H1 (cell line): Measurements from ENCODE around the gene VWA3B. TPM values are rescaled to one million over a fixed set of nuclear protein-coding genes. Genes with fewer than 3 reads are reported as not detected.

Source experiments
- CTCF ChIA-PET: fragments of 300-600 bp; sonication (Branson Sonifier 250); formaldehyde crosslinking; loops from one replicate; lab custom pipeline; 2021; ENCODE audit not compliant: partially characterized antibody; lab: Charles Lee
- POLR2A ChIA-PET: fragments of 300-600 bp; sonication (Branson Sonifier 250); formaldehyde crosslinking; loops from one replicate; lab custom pipeline; 2021; ENCODE audit warnings: inconsistent platforms; ENCODE audit not compliant: partially characterized antibody; lab: Charles Lee
- DNase-seq, 2 experiments: peaks; one replicate each; pipeline versions ENCODE4 v3.0.0 to v3.0.0-alpha.2; 2010 to 2022; ENCODE audit warnings: low spot score in 2 of 2, low read depth in 1 of 2, mixed read lengths in 1 of 2
- FAIRE-seq: peaks from 2 replicates; lab custom pipeline; 2011; peaks lifted over from hg19 to GRCh38; lab: Jason Lieb, UNC
- H2AFZ ChIP-seq: 2 replicates; pipeline ENCODE4 v1.8.1; 2012; ENCODE audit warnings: low read length, inconsistent platforms
- H2AK5ac ChIP-seq: 2 replicates; pipeline ENCODE4 v1.6.1; 2013; ENCODE audit warnings: low read depth, low read length
- H2BK120ac ChIP-seq: replicated peaks from 2 replicates; pipeline ENCODE3; 2013; ENCODE audit warnings: low read depth, low read length, inconsistent platforms
- H2BK12ac ChIP-seq: 2 replicates; pipeline ENCODE4 v1.6.1; 2013; ENCODE audit warnings: low read depth, low read length
- H2BK15ac ChIP-seq: 2 replicates; pipeline ENCODE4 v1.6.1; 2013; ENCODE audit warnings: low read length
- H2BK20ac ChIP-seq: 2 replicates; pipeline ENCODE4 v1.6.1; 2013; ENCODE audit warnings: low read length
- H2BK5ac ChIP-seq: 2 replicates; pipeline ENCODE4 v1.6.1; 2013; ENCODE audit warnings: low read depth, low read length
- H3K14ac ChIP-seq: 2 replicates; pipeline ENCODE4 v1.6.1; 2013; ENCODE audit warnings: inconsistent platforms; ENCODE audit not compliant: insufficient read length
- H3K18ac ChIP-seq: 2 replicates; pipeline ENCODE4 v1.6.1; 2013; ENCODE audit warnings: low read length; ENCODE audit errors: extremely low read depth
- H3K23ac ChIP-seq: 2 replicates; pipeline ENCODE4 v1.6.1; 2013; ENCODE audit warnings: inconsistent platforms; ENCODE audit not compliant: insufficient read length
- H3K23me2 ChIP-seq: 2 replicates; pipeline ENCODE4 v1.6.1; 2013; ENCODE audit warnings: low read depth, low read length
- H3K27ac ChIP-seq: 2 replicates; pipeline ENCODE4 v1.6.1; 2011; ENCODE audit warnings: low read depth, low read length, inconsistent platforms
- H3K27me3 ChIP-seq, 4 experiments: replicated peaks in 1 of 4; 1 replicate in 1 of 4; 2 replicates in 3 of 4; pipeline versions ENCODE4 v1.6.1 to v1.8.1; 2011 to 2013; ENCODE audit warnings: low read length in 3 of 4, mild to moderate bottlenecking in 3 of 4, inconsistent platforms in 2 of 4, mixed read lengths in 2 of 4, moderate library complexity in 1 of 4; ENCODE audit not compliant: control insufficient read depth in 3 of 4, insufficient read depth in 3 of 4; ENCODE audit errors: extremely low read depth in 1 of 4
- H3K36me3 ChIP-seq, 4 experiments: 2 replicates each; pipeline versions ENCODE4 v1.6.1 to v1.8.1; 2011 to 2013; ENCODE audit warnings: mild to moderate bottlenecking in 4 of 4, low read length in 3 of 4, moderate library complexity in 2 of 4, control low read depth in 1 of 4, inconsistent platforms in 1 of 4; ENCODE audit not compliant: insufficient read depth in 4 of 4, control insufficient read depth in 2 of 4
- H3K4ac ChIP-seq: replicated peaks from 2 replicates; pipeline ENCODE3; 2013; ENCODE audit warnings: low read length, low read depth, mixed read lengths, inconsistent platforms; ENCODE audit not compliant: insufficient read length
- H3K4me1 ChIP-seq, 4 experiments: replicated peaks in 1 of 4; 1 replicate in 1 of 4; 2 replicates in 3 of 4; pipeline versions ENCODE4 v1.6.1 to v1.8.1; 2011 to 2013; ENCODE audit warnings: low read length in 3 of 4, inconsistent platforms in 2 of 4, mixed read lengths in 1 of 4; ENCODE audit not compliant: insufficient read depth in 4 of 4, control insufficient read depth in 3 of 4
- H3K4me2 ChIP-seq, 2 experiments: 2 replicates each; pipeline versions ENCODE4 v1.6.1 to v1.8.1; 2011 to 2013; ENCODE audit warnings: low read depth in 2 of 2, low read length in 2 of 2, control low read depth in 1 of 2, inconsistent platforms in 1 of 2, mild to moderate bottlenecking in 1 of 2; ENCODE audit not compliant: insufficient read depth in 1 of 2
- H3K4me3 ChIP-seq, 4 experiments: fragments of 200-600, 300-600 bp in 1 of 4; sonication (generic), shearing (Covaris generic), sonication (Bioruptor Twin) in 1 of 4; 2 replicates each; pipeline versions ENCODE4 v1.5.1 to v1.8.1; 2011 to 2016; ENCODE audit warnings: low read length in 4 of 4, low read depth in 3 of 4, control low read depth in 2 of 4, inconsistent platforms in 2 of 4, mild to moderate bottlenecking in 2 of 4, mixed read lengths in 1 of 4, moderate library complexity in 1 of 4; ENCODE audit not compliant: insufficient read depth in 2 of 4; ENCODE audit errors: extremely low read depth in 1 of 4
- H3K56ac ChIP-seq: replicated peaks from 2 replicates; pipeline ENCODE3; 2013; ENCODE audit warnings: low read depth, mild to moderate bottlenecking, mixed read lengths, low read length, inconsistent platforms; ENCODE audit not compliant: insufficient read length
- H3K79me1 ChIP-seq: 2 replicates; pipeline ENCODE4 v1.6.1; 2013; ENCODE audit warnings: low read depth, low read length, control low read depth
- H3K79me2 ChIP-seq, 2 experiments: 2 replicates each; pipeline versions ENCODE4 v1.6.1 to v1.8.1; 2012 to 2013; ENCODE audit warnings: low read length in 2 of 2, mild to moderate bottlenecking in 2 of 2, inconsistent platforms in 1 of 2; ENCODE audit not compliant: insufficient read depth in 2 of 2, control insufficient read depth in 1 of 2
- H3K9ac ChIP-seq, 4 experiments: replicated peaks in 1 of 4; 1 replicate in 1 of 4; 2 replicates in 3 of 4; pipeline versions ENCODE4 v1.6.1 to v1.8.1; 2011 to 2013; ENCODE audit warnings: low read depth in 3 of 4, low read length in 3 of 4, control low read depth in 2 of 4, mild to moderate bottlenecking in 2 of 4, moderate library complexity in 2 of 4, inconsistent platforms in 1 of 4; ENCODE audit errors: extremely low read depth in 1 of 4
- H3K9me3 ChIP-seq, 2 experiments: 2 replicates each; pipeline versions ENCODE4 v1.6.1 to v1.8.1; 2012 to 2013; ENCODE audit warnings: mild to moderate bottlenecking in 2 of 2, moderate library complexity in 2 of 2, control low read depth in 1 of 2, inconsistent platforms in 1 of 2, low read depth in 1 of 2, low read length in 1 of 2, mixed read lengths in 1 of 2; ENCODE audit not compliant: insufficient read depth in 2 of 2
- H4K20me1 ChIP-seq, 2 experiments: replicated peaks in 1 of 2; 2 replicates each; pipeline versions ENCODE3 to v1.8.1; 2011 to 2013; ENCODE audit warnings: inconsistent platforms in 2 of 2, low read length in 2 of 2, mild to moderate bottlenecking in 1 of 2; ENCODE audit not compliant: insufficient read depth in 2 of 2, control insufficient read depth in 1 of 2
- H4K5ac ChIP-seq: 2 replicates; pipeline ENCODE4 v1.6.1; 2013; ENCODE audit warnings: low read length, low read depth, mixed read lengths, inconsistent platforms; ENCODE audit not compliant: insufficient read length
- H4K8ac ChIP-seq: 2 replicates; pipeline ENCODE4 v1.8.0; 2013; ENCODE audit warnings: mild to moderate bottlenecking, moderate library complexity, low read length, inconsistent platforms; ENCODE audit not compliant: insufficient read depth; ENCODE audit errors: extremely low read depth
- H4K91ac ChIP-seq: replicated peaks from 2 replicates; pipeline ENCODE3; 2013; ENCODE audit warnings: low read length, mixed read lengths, inconsistent platforms; ENCODE audit not compliant: insufficient read length
- BRCA1 ChIP-seq: IDR thresholded peaks from 2 replicates; pipeline ENCODE4 v1.6.1; 2012; ENCODE audit warnings: low read depth, low read length, improper control_type of control experiment
- KDM4A ChIP-seq: IDR thresholded peaks from one replicate; pipeline ENCODE4 v1.7.1; 2012; ENCODE audit warnings: low read depth, mild to moderate bottlenecking, moderate library complexity, low read length, inconsistent platforms; ENCODE audit not compliant: severe bottlenecking
- MAFK ChIP-seq: IDR thresholded peaks from 2 replicates; pipeline ENCODE4 v1.6.1; 2012; ENCODE audit warnings: low read depth, mild to moderate bottlenecking, improper control_type of control experiment, low read length
- NRF1 ChIP-seq: IDR thresholded peaks from 2 replicates; pipeline ENCODE4 v1.6.1; 2011; ENCODE audit warnings: mild to moderate bottlenecking, low read depth, low read length, improper control_type of control experiment
- POU5F1 ChIP-seq: IDR thresholded peaks from 2 replicates; pipeline ENCODE4 v1.6.1; 2011; ENCODE audit warnings: low read depth, mild to moderate bottlenecking, low read length, moderate library complexity
- RAD21 ChIP-seq, 2 experiments: IDR thresholded peaks in 1 of 2; conservative IDR thresholded peaks in 1 of 2; 2 replicates each; pipeline ENCODE4 v1.6.1; 2011; ENCODE audit warnings: low read depth in 2 of 2, low read length in 2 of 2, improper control_type of control experiment in 1 of 2, inconsistent platforms in 1 of 2, mild to moderate bottlenecking in 1 of 2, moderate library complexity in 1 of 2
- RBBP5 ChIP-seq: IDR thresholded peaks from 2 replicates; pipeline ENCODE4 v1.7.1; 2012; ENCODE audit warnings: low read depth, mild to moderate bottlenecking, inconsistent platforms, low read length, moderate library complexity, borderline replicate concordance
- RNF2 ChIP-seq: fragments of 200-900, 300-1000 bp; sonication (generic); IDR thresholded peaks from 2 replicates; pipeline ENCODE4 v1.7.1; 2016; ENCODE audit warnings: borderline replicate concordance, low read depth, mild to moderate bottlenecking, antibody characterized with exemption, low read length; ENCODE audit not compliant: poor library complexity, severe bottlenecking; ENCODE audit errors: missing control alignments
- SAP30 ChIP-seq: fragments of 300-600 bp; sonication (generic); IDR thresholded peaks from 2 replicates; pipeline ENCODE4 v1.7.1; 2012; ENCODE audit warnings: low read length, moderate library complexity, mild to moderate bottlenecking, inconsistent platforms; ENCODE audit not compliant: insufficient read depth, insufficient replicate concordance
- SIX5 ChIP-seq: IDR thresholded peaks from 2 replicates; pipeline ENCODE4 v1.6.1; 2011; ENCODE audit warnings: mild to moderate bottlenecking, low read depth, low read length
- SP1 ChIP-seq: IDR thresholded peaks from 2 replicates; pipeline ENCODE4 v1.6.1; 2011; ENCODE audit warnings: low read depth, low read length
- TBP ChIP-seq: IDR thresholded peaks from 2 replicates; pipeline ENCODE4 v1.6.1; 2011; ENCODE audit warnings: low read depth, low read length, improper control_type of control experiment
- YY1 ChIP-seq: IDR thresholded peaks from 2 replicates; pipeline ENCODE4 v1.6.1; 2011; ENCODE audit warnings: low read depth, mild to moderate bottlenecking, low read length
- WGBS, 2 experiments: shearing (Covaris generic) in 1 of 2; methylation state at CpG; one replicate each; pipeline versions ENCODE4 v1.1.6 to v1.1.7; 2013 to 2015; ENCODE audit warnings: low lambda C conversion rate in 2 of 2, mixed read lengths in 2 of 2, inconsistent platforms in 1 of 2, low coverage in 1 of 2, missing lambda C conversion rate in 1 of 2; ENCODE audit not compliant: insufficient replicate concordance in 2 of 2, insufficient coverage in 1 of 2, insufficient read length in 1 of 2; ENCODE audit errors: extremely low coverage in 1 of 2, missing lambda C conversion rate in 1 of 2; 5-methylcytosine and 5-hydroxymethylcytosine counted together
- polyA plus RNA-seq, 7 experiments: library from polyadenylated mRNA; depleted of rRNA in 3 of 7; stranded (reverse) in 5 of 7; unstranded in 2 of 7; fragments of >200 nt in 5 of 7; fragments of 200-250 nt in 2 of 7; gene quantifications; 1 replicate in 5 of 7; 2 replicates in 1 of 7; 4 replicates in 1 of 7; pipeline versions ENCODE4 v1.2.1 to v1.2.3, GENCODE V29; 2011 to 2013; ENCODE audit warnings: missing spikeins in 2 of 7, mixed read lengths in 2 of 7
- total RNA-seq: library from RNA; stranded (reverse); fragmentation: NEBNext Ultra II Directional; extraction: Animal tissue kit (Norgen Biotek cat#: 25700); gene quantifications from 2 replicates; pipeline ENCODE4 v1.2.1, GENCODE V29; 2021

VWA3B gene
- total and polyA plus RNA-seq, 2 of the 8 experiments (the other 6 are each of a cell fraction or from before 2014, with no cell fraction given) = not detected

DNA sequence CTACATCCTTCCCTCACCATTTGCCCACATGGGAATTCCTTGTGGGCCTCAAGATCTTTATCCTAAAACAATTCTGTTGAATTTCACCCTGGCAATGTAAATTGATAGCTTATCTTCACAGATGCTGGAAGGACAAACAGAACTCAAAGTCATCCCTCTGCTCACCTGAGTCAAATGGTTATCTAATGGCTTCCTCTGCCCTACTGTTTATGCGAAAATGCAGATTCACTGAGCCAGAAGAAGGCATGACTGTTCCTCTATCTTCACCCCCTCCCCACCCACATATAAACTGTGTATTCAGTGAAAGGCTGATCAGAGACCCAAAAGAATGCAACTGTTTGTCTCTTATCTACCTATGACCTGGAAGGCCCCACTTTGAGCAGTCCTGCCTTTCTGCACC lies 43.9 kb upstream of the VWA3B start:
- Histone ChIP-seq H4K20me1 (no peaks in the 10 kb centered on the region), H2BK15ac (no peak overlapping the region), H3K23ac (no peak overlapping the region), H2BK12ac (no peak overlapping the region), H2AFZ (no peak overlapping the region), H3K79me1 (no peaks in the 10 kb centered on the region), H3K79me2 (no peaks in the 10 kb centered on the region), H3K4me2 (no peak overlapping the region), H3K4me1 (no peaks in the 10 kb centered on the region), H3K27me3 (no peaks in the 10 kb centered on the region), H4K91ac (no peak overlapping the region), H2BK120ac (no peak overlapping the region), H2AK5ac (no peak overlapping the region), H3K14ac (no peak overlapping the region), H4K5ac (no peak overlapping the region), H3K9me3 (peaks cover 3 to 7% of the 10 kb centered on the region in 2 experiments; a peak in 1 of 4 replicates), H2BK20ac (no peak overlapping the region), H3K36me3 (no peaks in the 10 kb centered on the region), H3K23me2 (no peaks in the 10 kb centered on the region), H3K4ac (no peak overlapping the region), H3K27ac (no peak overlapping the region), H3K4me3 (no peak overlapping the region), H2BK5ac (no peak overlapping the region), H4K8ac (no peak overlapping the region), H3K9ac (no peak overlapping the region), H3K18ac (no peak overlapping the region), H3K56ac (no peak overlapping the region)
- CTCF ChIA-PET = interaction anchor here (2.0 kb wide), 1 partner anchor 236 kb away, joined by 6 read pairs; no protein-coding TSS in a partner anchor
- FAIRE-seq = no peak
- TF ChIP-seq MAFK = no peak
- no peak for TF ChIP-seq RBBP5
- no peak for TF ChIP-seq BRCA1
- no peak for TF ChIP-seq KDM4A
- TF ChIP-seq RAD21 (IDR thresholded peaks at IDR 0.05 in 1 of 2, conservative IDR thresholded peaks at IDR 0.05 in 1 of 2; ENCODE audit: low read depth in 2 of 2, low read length in 2 of 2) = no peak
- TF ChIP-seq NRF1 = no peak
- no peak for TF ChIP-seq SIX5
- TF ChIP-seq SAP30 = no peak
- TF ChIP-seq TBP = no peak
- TF ChIP-seq POU5F1 = no peak
- no peak for TF ChIP-seq YY1
- TF ChIP-seq SP1 = no peak
- TF ChIP-seq RNF2 = no peak
- 90% methylated on average over 1 of the region's 1 CpG; no CpG with 5 or more reads in 1 of the 2 experiments for WGBS, 2 experiments
- peak in 1 of 2 experiments; percentile 6 for DNase-seq
- POLR2A ChIA-PET = no interaction called here
